ENCODE data around the gene SEL1L3. TPM values are rescaled to one million over a fixed set of nuclear protein-coding genes. Genes with fewer than 3 reads are reported as not detected.

The SEL1L3 gene
- total and polyA plus RNA-seq, 2 of the 13 experiments (the other 11 are each of a cell fraction or from before 2014, with no cell fraction given), result 0.28 to 1.1 TPM

GRCh38 chr4:25790024-25790423, 72.8 kb downstream of the SEL1L3 start (continued):
- no peak for TF ChIP-seq ZNF101 (CRISPR knock-in tag; IDR thresholded peaks at IDR 0.05; ENCODE audit: borderline replicate concordance, low read depth)
- TF ChIP-seq HBP1 (CRISPR knock-in tag; IDR thresholded peaks at IDR 0.05; ENCODE audit: low read depth), result no peak
- TF ChIP-seq, protein P1, sequence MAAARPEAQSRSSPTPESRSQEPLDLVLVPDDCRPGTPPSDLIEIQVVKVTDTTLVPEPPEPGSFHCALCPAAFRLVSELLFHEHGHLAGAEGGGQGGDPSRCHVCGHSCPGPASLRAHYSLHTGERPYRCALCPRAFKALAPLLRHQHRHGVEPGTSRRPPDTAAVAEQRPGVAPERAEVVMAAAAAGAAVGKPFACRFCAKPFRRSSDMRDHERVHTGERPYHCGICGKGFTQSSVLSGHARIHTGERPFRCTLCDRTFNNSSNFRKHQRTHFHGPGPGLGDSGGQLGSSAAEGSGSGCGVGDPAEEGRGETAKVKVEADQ (CRISPR knock-in tag; IDR thresholded peaks at IDR 0.05; ENCODE audit: borderline replicate concordance), result no peak
- TF ChIP-seq STAG1 (CRISPR knock-in tag; IDR thresholded peaks at IDR 0.05), result no peak
- no peak for TF ChIP-seq ZNF10 (CRISPR knock-in tag; IDR thresholded peaks at IDR 0.05; ENCODE audit: borderline replicate concordance, low read depth)

GRCh38 chr4:25788703-25789238, 74.0 kb downstream of the SEL1L3 start:
- H2AFZ ChIP-seq (ENCODE audit: low read length), result no peak overlapping the region
- H4K20me1 ChIP-seq (ENCODE audit: insufficient read depth, low read length), result no peaks in the 10 kb centered on the region
- no peak for FAIRE-seq
- no peaks in the 10 kb centered on the region for H3K4me1 ChIP-seq (ENCODE audit: insufficient read depth, low read length)
- WGBS (ENCODE audit: low lambda C conversion rate), result 45% methylated on average over 4 of the region's 4 CpGs
- no peaks in the 10 kb centered on the region for H3K27me3 ChIP-seq (ENCODE audit: control insufficient read depth in 1 of 2, insufficient read depth in 2 of 2, low read length in 2 of 2)
- no peak for DNase-seq (ENCODE audit: low spot score)
- ChIA-PET CTCF (ENCODE audit: low intra/inter-chr PET ratio, low total read pairs) (no interaction called here), POLR2A (no interaction called here)
- BruUV-seq (replicated peaks), result no TSS peak
- no peak overlapping the region for H3K4me2 ChIP-seq (ENCODE audit: low read depth, low read length)
- H3K9me3 ChIP-seq (ENCODE audit: low read length), result no peaks in the 10 kb centered on the region
- no peak overlapping the region for H3K27ac ChIP-seq (ENCODE audit: extremely low read length, insufficient read depth, low read length)
- H3K9ac ChIP-seq (ENCODE audit: insufficient read depth, low read depth, low read length), result no peak overlapping the region
- in situ Hi-C loops (cut with HindIII; ENCODE audit: extremely low pct_ligation_motif_present, low pct_unique_long_range_greater_than_20kb) (no loop called here), intact Hi-C loops (cut with micrococcal nuclease; ENCODE audit: unreplicated experiment) (no loop called here)
- H3K79me2 ChIP-seq (ENCODE audit: insufficient read depth, low read length), result no peaks in the 10 kb centered on the region
- H3K36me3 ChIP-seq (replicated peaks in 1 of 2; ENCODE audit: control insufficient read depth in 1 of 2, insufficient read depth in 2 of 2, low read length in 2 of 2), result no peaks in the 10 kb centered on the region
- H3K4me3 ChIP-seq (replicated peaks in 1 of 3; ENCODE audit: insufficient read depth in 1 of 3, low read depth in 2 of 3, low read length in 3 of 3), result no peak overlapping the region
- ATAC-seq, result no peak
- no peak for TF ChIP-seq JUND (CRISPR knock-in tag; IDR thresholded peaks at IDR 0.05)
- no peak for TF ChIP-seq GABPA (IDR thresholded peaks at IDR 0.05; ENCODE audit: low read depth, low read length)
- no peak for TF ChIP-seq GABPA (CRISPR knock-in tag; IDR thresholded peaks at IDR 0.05; ENCODE audit: low read depth)
- TF ChIP-seq AGO1 (IDR thresholded peaks at IDR 0.05; ENCODE audit: low read depth, low read length, poor library complexity, severe bottlenecking), result no peak
- no peak for TF ChIP-seq ZKSCAN1 (IDR thresholded peaks at IDR 0.05; ENCODE audit: low read length)
- TF ChIP-seq, protein P2, sequence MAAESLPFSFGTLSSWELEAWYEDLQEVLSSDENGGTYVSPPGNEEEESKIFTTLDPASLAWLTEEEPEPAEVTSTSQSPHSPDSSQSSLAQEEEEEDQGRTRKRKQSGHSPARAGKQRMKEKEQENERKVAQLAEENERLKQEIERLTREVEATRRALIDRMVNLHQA (CRISPR knock-in tag; IDR thresholded peaks at IDR 0.05), result no peak
- TF ChIP-seq, protein P3, sequence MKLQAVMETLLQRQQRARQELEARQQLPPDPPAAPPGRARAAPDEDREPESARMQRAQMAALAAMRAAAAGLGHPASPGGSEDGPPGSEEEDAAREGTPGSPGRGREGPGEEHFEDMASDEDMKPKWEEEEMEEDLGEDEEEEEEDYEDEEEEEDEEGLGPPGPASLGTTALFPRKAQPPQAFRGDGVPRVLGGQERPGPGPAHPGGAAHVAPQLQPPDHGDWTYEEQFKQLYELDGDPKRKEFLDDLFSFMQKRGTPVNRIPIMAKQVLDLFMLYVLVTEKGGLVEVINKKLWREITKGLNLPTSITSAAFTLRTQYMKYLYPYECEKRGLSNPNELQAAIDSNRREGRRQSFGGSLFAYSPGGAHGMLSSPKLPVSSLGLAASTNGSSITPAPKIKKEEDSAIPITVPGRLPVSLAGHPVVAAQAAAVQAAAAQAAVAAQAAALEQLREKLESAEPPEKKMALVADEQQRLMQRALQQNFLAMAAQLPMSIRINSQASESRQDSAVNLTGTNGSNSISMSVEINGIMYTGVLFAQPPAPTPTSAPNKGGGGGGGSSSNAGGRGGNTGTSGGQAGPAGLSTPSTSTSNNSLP (IDR thresholded peaks at IDR 0.05; ENCODE audit: low read depth, low read length), result no peak
- TF ChIP-seq ZSCAN29 (CRISPR knock-in tag; conservative IDR thresholded peaks at IDR 0.05), result no peak
- TF ChIP-seq ZNF768 (CRISPR knock-in tag; IDR thresholded peaks at IDR 0.05), result no peak
- TF ChIP-seq ZNF558 (CRISPR knock-in tag; IDR thresholded peaks at IDR 0.05; ENCODE audit: borderline replicate concordance), result no peak
- TF ChIP-seq RBM39 (IDR thresholded peaks at IDR 0.05; ENCODE audit: low read depth, low read length, poor library complexity, severe bottlenecking), result no peak
- no peak for TF ChIP-seq ZNF510 (CRISPR knock-in tag; IDR thresholded peaks at IDR 0.05; ENCODE audit: low read depth)
- TF ChIP-seq ZNF562 (CRISPR knock-in tag; IDR thresholded peaks at IDR 0.05; ENCODE audit: borderline replicate concordance), result no peak
- no peak for TF ChIP-seq ZNF564 (CRISPR knock-in tag; IDR thresholded peaks at IDR 0.05)
- TF ChIP-seq ZNF737 (CRISPR knock-in tag; IDR thresholded peaks at IDR 0.05; ENCODE audit: borderline replicate concordance), result no peak

All from HepG2 (cell line).